Endothelial cell of umbilical vein (primary cell): ENCODE results near the gene RAX.

Experiments used
- POLR2A ChIP-seq: IDR thresholded peaks from 2 replicates; pipeline ENCODE4 v1.6.1; 2012; ENCODE audit warnings: low read depth, mild to moderate bottlenecking, control low read depth, low read length
- TF ChIP-seq, protein P1 (sequence below), 2 donors: IDR thresholded peaks; 1 replicate in 1 of 2; 2 replicates in 1 of 2; pipeline ENCODE4 v1.5.1; 2011; ENCODE audit warnings: low read length in 2 of 2, mild to moderate bottlenecking in 2 of 2, moderate library complexity in 2 of 2, control low read depth in 1 of 2, inconsistent platforms in 1 of 2, low read depth in 1 of 2; ENCODE audit not compliant: insufficient read depth in 1 of 2; ENCODE audit errors: extremely low read depth in 1 of 2

GRCh38 chr18:59279193-59279592, 5.9 kb upstream of the RAX start:
- TF ChIP-seq, protein P1, sequence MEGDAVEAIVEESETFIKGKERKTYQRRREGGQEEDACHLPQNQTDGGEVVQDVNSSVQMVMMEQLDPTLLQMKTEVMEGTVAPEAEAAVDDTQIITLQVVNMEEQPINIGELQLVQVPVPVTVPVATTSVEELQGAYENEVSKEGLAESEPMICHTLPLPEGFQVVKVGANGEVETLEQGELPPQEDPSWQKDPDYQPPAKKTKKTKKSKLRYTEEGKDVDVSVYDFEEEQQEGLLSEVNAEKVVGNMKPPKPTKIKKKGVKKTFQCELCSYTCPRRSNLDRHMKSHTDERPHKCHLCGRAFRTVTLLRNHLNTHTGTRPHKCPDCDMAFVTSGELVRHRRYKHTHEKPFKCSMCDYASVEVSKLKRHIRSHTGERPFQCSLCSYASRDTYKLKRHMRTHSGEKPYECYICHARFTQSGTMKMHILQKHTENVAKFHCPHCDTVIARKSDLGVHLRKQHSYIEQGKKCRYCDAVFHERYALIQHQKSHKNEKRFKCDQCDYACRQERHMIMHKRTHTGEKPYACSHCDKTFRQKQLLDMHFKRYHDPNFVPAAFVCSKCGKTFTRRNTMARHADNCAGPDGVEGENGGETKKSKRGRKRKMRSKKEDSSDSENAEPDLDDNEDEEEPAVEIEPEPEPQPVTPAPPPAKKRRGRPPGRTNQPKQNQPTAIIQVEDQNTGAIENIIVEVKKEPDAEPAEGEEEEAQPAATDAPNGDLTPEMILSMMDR (IDR thresholded peaks at IDR 0.05; ENCODE audit: extremely low read depth in 1 of 2, insufficient read depth in 1 of 2, low read depth in 1 of 2, low read length in 2 of 2): no peak
- TF ChIP-seq POLR2A: no peak
